Measurements from ENCODE around the gene OSBPL5.

DNA sequence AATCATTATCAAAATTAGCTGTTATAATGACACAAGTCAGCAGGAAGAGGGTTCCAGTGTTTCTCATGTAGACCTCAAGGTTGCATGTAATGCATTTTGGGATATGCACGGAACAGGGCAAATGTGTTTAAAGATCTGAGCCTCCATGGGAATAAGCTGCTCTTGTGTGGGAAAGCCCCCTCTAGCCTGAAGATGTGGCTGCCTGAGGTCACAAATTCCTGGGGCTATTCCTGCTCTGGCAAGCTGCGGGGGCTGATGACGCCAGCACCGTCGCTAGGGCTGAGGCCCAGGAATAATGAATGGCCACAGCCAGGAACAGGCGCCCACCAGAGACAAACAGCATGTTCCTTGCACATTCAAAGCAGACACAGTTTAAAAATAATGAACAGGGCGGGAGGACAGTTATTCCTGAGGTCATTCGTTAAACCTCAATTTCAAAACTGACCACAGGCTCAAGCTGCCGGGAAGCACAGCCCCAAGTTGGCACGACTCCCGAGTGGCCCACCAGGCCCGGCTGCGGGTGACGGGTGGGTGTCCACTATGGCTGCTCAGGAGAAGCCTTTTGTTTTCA, 11.7 kb downstream of the OSBPL5 start:
- no peak for TF ChIP-seq SMC3 (IDR thresholded peaks at IDR 0.05; ENCODE audit: low read depth, low read length)
- TF ChIP-seq, protein P1, sequence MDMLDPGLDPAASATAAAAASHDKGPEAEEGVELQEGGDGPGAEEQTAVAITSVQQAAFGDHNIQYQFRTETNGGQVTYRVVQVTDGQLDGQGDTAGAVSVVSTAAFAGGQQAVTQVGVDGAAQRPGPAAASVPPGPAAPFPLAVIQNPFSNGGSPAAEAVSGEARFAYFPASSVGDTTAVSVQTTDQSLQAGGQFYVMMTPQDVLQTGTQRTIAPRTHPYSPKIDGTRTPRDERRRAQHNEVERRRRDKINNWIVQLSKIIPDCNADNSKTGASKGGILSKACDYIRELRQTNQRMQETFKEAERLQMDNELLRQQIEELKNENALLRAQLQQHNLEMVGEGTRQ (IDR thresholded peaks at IDR 0.05; ENCODE audit: low read depth, low read length), result no peak
- TF ChIP-seq RFX5 (IDR thresholded peaks at IDR 0.05; ENCODE audit: low read depth, low read length), result no peak

All from IMR-90 (cell line).